ENCODE data around the gene NSFL1C. TPM values are rescaled to one million over a fixed set of nuclear protein-coding genes. Genes with fewer than 3 reads are reported as not detected.
A peak's percentile ranks its signal among the peaks of the same experiment; 100 is the strongest.

NSFL1C gene
- total and polyA plus RNA-seq, 3 donors from 2014 or later, result 61.8 to 107 (median 63.9) TPM

DNA sequence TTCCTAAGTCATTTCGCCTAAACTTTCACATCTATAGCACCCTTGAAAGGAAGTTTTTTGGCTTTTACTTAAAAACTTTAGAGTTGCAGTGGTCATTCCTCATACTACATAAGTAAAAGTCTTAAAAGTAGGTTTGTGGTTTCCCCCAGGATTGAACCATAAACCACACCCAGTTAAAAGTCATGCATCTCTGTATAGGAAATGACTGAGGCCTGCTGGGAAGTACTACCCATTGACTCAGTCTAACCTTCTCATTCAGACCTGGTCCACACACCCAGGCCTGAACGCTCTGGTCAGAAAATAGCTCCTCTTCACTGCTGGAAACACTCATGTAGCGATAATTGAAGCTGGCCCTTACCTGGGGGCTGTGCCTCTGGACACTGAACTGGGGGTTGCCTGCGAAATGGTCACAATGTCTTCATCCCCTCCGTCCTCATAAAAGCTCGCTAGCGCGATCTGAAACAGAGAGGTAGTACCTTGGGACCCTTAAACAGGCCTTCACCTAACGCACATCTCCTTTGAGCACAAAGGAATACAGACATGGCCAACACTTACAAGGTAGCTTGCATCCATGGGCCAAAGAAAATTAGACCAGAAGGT lies 2.6 kb downstream of the NSFL1C start:
- Histone ChIP-seq H3K36me3 (ENCODE audit: low read depth, missing control alignments) (no peaks in the 10 kb centered on the region), H3K4me3 (no peak overlapping the region)

DNA sequence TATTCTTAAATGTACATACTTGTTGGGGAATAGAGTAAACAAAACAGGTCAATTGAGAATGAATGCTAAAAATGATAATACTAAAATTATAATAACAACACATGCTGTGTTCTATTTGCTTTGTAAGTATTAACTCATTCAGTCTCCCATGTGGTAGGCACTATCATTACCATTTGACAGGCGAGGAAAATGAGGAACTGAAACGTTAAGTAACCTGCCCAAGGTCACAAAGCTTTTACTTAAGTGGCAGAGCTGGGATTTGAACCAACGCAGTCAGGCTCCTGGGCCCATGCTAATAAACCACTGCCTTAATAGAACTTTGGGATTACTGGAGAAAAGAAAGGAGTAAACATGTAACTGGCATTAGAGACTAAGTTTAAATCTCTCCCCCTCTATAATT lies 3.8 kb downstream of the NSFL1C start:
- WGBS, 2 donors, result 73 to 83% methylated on average over 3 of the region's 3 CpGs
- intact Hi-C loops (cut with DNase I; ENCODE audit: low total_unique reads), result no loop called here
- H3K36me3 ChIP-seq (ENCODE audit: low read depth, missing control alignments), result no peaks in the 10 kb centered on the region
- peaks cover 11% of the 10 kb centered on the region for H3K4me1 ChIP-seq
- no peaks in the 10 kb centered on the region for H3K27me3 ChIP-seq
- no peak for DNase-seq
- H3K27ac ChIP-seq, result no peak overlapping the region
- no peaks in the 10 kb centered on the region for H3K9me3 ChIP-seq
- no peak for TF ChIP-seq POLR2A (IDR thresholded peaks at IDR 0.05)
- TF ChIP-seq, protein P1, sequence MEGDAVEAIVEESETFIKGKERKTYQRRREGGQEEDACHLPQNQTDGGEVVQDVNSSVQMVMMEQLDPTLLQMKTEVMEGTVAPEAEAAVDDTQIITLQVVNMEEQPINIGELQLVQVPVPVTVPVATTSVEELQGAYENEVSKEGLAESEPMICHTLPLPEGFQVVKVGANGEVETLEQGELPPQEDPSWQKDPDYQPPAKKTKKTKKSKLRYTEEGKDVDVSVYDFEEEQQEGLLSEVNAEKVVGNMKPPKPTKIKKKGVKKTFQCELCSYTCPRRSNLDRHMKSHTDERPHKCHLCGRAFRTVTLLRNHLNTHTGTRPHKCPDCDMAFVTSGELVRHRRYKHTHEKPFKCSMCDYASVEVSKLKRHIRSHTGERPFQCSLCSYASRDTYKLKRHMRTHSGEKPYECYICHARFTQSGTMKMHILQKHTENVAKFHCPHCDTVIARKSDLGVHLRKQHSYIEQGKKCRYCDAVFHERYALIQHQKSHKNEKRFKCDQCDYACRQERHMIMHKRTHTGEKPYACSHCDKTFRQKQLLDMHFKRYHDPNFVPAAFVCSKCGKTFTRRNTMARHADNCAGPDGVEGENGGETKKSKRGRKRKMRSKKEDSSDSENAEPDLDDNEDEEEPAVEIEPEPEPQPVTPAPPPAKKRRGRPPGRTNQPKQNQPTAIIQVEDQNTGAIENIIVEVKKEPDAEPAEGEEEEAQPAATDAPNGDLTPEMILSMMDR (IDR thresholded peaks at IDR 0.05), result no peak
- no peak overlapping the region for H3K4me3 ChIP-seq

More for the DNA sequence above, 2.6 kb downstream of the NSFL1C start:
- no peaks in the 10 kb centered on the region for H3K9me3 ChIP-seq
- H3K27me3 ChIP-seq, result no peaks in the 10 kb centered on the region
- DNase-seq, result peak; percentile 4
- TF ChIP-seq, protein P1 (IDR thresholded peaks at IDR 0.05), result no peak
- TF ChIP-seq POLR2A (IDR thresholded peaks at IDR 0.05), result no peak
- peaks cover 11% of the 10 kb centered on the region for H3K4me1 ChIP-seq
- intact Hi-C loops (cut with DNase I; ENCODE audit: low total_unique reads), result no loop called here
- 93 to 94% methylated on average over 9 of the region's 9 CpGs for WGBS, 2 donors
- no peak overlapping the region for H3K27ac ChIP-seq

DNA sequence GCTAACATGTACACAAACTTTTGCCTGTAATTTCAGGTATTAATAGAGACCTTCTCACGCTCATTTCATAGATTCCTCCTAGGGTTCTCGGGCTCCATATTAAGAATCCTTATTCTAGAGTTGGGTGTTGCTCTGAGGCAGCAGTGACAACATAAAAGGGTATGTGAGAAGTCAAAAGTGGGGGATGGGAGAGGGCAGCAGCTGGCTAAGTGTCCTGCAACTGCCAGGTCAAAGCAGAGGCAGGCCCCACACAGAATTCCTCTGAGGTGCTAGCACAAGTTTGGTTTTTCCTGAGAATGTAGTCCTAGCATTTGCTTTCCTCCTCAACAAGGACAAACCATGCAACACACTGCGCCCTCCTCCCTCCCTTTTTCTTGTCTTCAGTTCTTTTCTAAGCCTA lies 4.6 kb downstream of the NSFL1C start:
- TF ChIP-seq, protein P1 (IDR thresholded peaks at IDR 0.05), result no peak
- TF ChIP-seq POLR2A (IDR thresholded peaks at IDR 0.05), result no peak
- Histone ChIP-seq H3K4me1 (peaks cover 11% of the 10 kb centered on the region), H3K27ac (no peak overlapping the region), H3K4me3 (no peak overlapping the region), H3K36me3 (ENCODE audit: low read depth, missing control alignments) (no peaks in the 10 kb centered on the region), H3K9me3 (no peaks in the 10 kb centered on the region), H3K27me3 (no peaks in the 10 kb centered on the region)
- 96 to 97% methylated on average over 3 of the region's 3 CpGs for WGBS, 2 donors
- DNase-seq, result no peak
- intact Hi-C loops (cut with DNase I; ENCODE audit: low total_unique reads), result no loop called here

DNA sequence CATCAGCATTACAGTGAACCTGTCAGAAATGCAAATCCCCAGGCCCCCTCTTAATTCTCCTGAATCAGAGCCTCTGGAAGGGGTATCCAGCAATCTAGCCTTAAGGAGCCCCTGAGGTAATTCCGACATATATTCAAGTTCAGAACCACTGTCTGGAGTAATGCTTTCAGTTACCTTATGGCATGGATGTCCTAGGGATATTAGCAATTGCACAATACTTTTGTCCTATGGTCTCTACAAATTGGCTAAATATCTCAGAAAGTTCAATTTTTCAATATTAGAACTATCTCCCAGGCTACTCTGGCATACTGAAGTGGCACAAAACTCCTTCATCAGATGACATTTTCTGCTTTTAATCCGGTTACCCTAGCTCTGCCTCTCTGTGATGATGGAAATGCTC lies 6.4 kb downstream of the NSFL1C start:
- no peaks in the 10 kb centered on the region for H3K36me3 ChIP-seq (ENCODE audit: low read depth, missing control alignments)
- intact Hi-C loops (cut with DNase I; ENCODE audit: low total_unique reads), result no loop called here
- WGBS, 2 donors, result 98 to 100% methylated on average over 2 of the region's 2 CpGs

More for the DNA sequence above, 6.4 kb downstream of the NSFL1C start:
- Histone ChIP-seq H3K27me3 (no peaks in the 10 kb centered on the region), H3K27ac (no peak overlapping the region), H3K4me3 (no peak overlapping the region), H3K4me1 (peaks cover 3% of the 10 kb centered on the region), H3K9me3 (no peaks in the 10 kb centered on the region)
- DNase-seq, result no peak
- TF ChIP-seq, protein P1 (IDR thresholded peaks at IDR 0.05), result no peak
- no peak for TF ChIP-seq POLR2A (IDR thresholded peaks at IDR 0.05)
